ENCODE data around the gene NONO.

GRCh38 chrX:71239781-71240180 is 43.7 kb upstream of the NONO start:
- TF ChIP-seq CTCF (IDR thresholded peaks at IDR 0.05) (no peak), POLR2A (IDR thresholded peaks at IDR 0.05) (no peak)

Measured in body of pancreas (tissue), 4 donors.